ENCODE results near the gene IRGQ. TPM values are rescaled to one million over a fixed set of nuclear protein-coding genes. Genes with fewer than 3 reads are reported as not detected.

The IRGQ gene
- total RNA-seq, 1 experiment from 2014 or later = 38.1 TPM

DNA sequence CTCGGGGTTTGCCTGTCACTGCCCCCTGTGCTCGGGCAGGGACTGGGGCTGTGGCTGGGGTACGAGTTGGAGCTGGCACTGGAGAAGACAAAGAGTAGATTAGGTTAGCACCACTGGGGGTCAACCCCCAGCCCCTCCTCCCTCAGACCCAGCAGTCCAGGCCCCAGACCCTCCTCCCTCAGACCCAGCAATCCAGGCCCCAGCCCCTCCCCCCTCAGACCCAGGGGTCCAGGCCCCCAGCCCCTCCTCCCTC, 43.8 kb downstream of the IRGQ start:
- DNase-seq (ENCODE audit: low spot score) (no peak), ATAC-seq (no peak)
- Mint-ChIP-seq H3K27ac (no peak overlapping the region), H3K27me3 (ENCODE audit: low read depth) (no peaks in the 10 kb centered on the region), H3K4me3 (no peak overlapping the region), H3K36me3 (peaks cover 39% of the 10 kb centered on the region), H3K4me1 (peaks cover 7% of the 10 kb centered on the region), H3K9me3 (no peaks in the 10 kb centered on the region)
- POLR2A ChIA-PET = no interaction called here
- TF ChIP-seq MXD4 (CRISPR knock-in tag; IDR thresholded peaks at IDR 0.05; ENCODE audit: borderline replicate concordance) (no peak), ELF4 (CRISPR knock-in tag; IDR thresholded peaks at IDR 0.05; ENCODE audit: low read depth) (no peak), IRF2 (CRISPR knock-in tag; IDR thresholded peaks at IDR 0.05; ENCODE audit: borderline replicate concordance, low read depth) (no peak), FOXK1 (CRISPR knock-in tag; IDR thresholded peaks at IDR 0.05) (no peak), JAZF1 (CRISPR knock-in tag; IDR thresholded peaks at IDR 0.05) (no peak), PRRX2 (CRISPR knock-in tag; IDR thresholded peaks at IDR 0.05) (no peak), OVOL2 (CRISPR knock-in tag; IDR thresholded peaks at IDR 0.05; ENCODE audit: borderline replicate concordance) (no peak), ESRRA (CRISPR knock-in tag; IDR thresholded peaks at IDR 0.05; ENCODE audit: borderline replicate concordance) (no peak), SOX15 (CRISPR knock-in tag; IDR thresholded peaks at IDR 0.05) (no peak)
- TF ChIP-seq, protein P1, sequence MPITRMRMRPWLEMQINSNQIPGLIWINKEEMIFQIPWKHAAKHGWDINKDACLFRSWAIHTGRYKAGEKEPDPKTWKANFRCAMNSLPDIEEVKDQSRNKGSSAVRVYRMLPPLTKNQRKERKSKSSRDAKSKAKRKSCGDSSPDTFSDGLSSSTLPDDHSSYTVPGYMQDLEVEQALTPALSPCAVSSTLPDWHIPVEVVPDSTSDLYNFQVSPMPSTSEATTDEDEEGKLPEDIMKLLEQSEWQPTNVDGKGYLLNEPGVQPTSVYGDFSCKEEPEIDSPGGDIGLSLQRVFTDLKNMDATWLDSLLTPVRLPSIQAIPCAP (CRISPR knock-in tag; IDR thresholded peaks at IDR 0.05) = no peak
- TF ChIP-seq, protein P2, sequence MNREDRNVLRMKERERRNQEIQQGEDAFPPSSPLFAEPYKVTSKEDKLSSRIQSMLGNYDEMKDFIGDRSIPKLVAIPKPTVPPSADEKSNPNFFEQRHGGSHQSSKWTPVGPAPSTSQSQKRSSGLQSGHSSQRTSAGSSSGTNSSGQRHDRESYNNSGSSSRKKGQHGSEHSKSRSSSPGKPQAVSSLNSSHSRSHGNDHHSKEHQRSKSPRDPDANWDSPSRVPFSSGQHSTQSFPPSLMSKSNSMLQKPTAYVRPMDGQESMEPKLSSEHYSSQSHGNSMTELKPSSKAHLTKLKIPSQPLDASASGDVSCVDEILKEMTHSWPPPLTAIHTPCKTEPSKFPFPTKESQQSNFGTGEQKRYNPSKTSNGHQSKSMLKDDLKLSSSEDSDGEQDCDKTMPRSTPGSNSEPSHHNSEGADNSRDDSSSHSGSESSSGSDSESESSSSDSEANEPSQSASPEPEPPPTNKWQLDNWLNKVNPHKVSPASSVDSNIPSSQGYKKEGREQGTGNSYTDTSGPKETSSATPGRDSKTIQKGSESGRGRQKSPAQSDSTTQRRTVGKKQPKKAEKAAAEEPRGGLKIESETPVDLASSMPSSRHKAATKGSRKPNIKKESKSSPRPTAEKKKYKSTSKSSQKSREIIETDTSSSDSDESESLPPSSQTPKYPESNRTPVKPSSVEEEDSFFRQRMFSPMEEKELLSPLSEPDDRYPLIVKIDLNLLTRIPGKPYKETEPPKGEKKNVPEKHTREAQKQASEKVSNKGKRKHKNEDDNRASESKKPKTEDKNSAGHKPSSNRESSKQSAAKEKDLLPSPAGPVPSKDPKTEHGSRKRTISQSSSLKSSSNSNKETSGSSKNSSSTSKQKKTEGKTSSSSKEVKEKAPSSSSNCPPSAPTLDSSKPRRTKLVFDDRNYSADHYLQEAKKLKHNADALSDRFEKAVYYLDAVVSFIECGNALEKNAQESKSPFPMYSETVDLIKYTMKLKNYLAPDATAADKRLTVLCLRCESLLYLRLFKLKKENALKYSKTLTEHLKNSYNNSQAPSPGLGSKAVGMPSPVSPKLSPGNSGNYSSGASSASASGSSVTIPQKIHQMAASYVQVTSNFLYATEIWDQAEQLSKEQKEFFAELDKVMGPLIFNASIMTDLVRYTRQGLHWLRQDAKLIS (CRISPR knock-in tag; IDR thresholded peaks at IDR 0.05; ENCODE audit: borderline replicate concordance) = no peak
- TF ChIP-seq, protein P3, sequence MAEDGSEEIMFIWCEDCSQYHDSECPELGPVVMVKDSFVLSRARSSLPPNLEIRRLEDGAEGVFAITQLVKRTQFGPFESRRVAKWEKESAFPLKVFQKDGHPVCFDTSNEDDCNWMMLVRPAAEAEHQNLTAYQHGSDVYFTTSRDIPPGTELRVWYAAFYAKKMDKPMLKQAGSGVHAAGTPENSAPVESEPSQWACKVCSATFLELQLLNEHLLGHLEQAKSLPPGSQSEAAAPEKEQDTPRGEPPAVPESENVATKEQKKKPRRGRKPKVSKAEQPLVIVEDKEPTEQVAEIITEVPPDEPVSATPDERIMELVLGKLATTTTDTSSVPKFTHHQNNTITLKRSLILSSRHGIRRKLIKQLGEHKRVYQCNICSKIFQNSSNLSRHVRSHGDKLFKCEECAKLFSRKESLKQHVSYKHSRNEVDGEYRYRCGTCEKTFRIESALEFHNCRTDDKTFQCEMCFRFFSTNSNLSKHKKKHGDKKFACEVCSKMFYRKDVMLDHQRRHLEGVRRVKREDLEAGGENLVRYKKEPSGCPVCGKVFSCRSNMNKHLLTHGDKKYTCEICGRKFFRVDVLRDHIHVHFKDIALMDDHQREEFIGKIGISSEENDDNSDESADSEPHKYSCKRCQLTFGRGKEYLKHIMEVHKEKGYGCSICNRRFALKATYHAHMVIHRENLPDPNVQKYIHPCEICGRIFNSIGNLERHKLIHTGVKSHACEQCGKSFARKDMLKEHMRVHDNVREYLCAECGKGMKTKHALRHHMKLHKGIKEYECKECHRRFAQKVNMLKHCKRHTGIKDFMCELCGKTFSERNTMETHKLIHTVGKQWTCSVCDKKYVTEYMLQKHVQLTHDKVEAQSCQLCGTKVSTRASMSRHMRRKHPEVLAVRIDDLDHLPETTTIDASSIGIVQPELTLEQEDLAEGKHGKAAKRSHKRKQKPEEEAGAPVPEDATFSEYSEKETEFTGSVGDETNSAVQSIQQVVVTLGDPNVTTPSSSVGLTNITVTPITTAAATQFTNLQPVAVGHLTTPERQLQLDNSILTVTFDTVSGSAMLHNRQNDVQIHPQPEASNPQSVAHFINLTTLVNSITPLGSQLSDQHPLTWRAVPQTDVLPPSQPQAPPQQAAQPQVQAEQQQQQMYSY (CRISPR knock-in tag; IDR thresholded peaks at IDR 0.05) = no peak
- CTCF ChIA-PET = interaction anchor here (6.4 to 7.7 kb wide), 2 partner anchors 16 to 43 kb away, joined by 130 to 152 read pairs; partner anchors contain the start of genes IRGQ and ZNF576

DNA sequence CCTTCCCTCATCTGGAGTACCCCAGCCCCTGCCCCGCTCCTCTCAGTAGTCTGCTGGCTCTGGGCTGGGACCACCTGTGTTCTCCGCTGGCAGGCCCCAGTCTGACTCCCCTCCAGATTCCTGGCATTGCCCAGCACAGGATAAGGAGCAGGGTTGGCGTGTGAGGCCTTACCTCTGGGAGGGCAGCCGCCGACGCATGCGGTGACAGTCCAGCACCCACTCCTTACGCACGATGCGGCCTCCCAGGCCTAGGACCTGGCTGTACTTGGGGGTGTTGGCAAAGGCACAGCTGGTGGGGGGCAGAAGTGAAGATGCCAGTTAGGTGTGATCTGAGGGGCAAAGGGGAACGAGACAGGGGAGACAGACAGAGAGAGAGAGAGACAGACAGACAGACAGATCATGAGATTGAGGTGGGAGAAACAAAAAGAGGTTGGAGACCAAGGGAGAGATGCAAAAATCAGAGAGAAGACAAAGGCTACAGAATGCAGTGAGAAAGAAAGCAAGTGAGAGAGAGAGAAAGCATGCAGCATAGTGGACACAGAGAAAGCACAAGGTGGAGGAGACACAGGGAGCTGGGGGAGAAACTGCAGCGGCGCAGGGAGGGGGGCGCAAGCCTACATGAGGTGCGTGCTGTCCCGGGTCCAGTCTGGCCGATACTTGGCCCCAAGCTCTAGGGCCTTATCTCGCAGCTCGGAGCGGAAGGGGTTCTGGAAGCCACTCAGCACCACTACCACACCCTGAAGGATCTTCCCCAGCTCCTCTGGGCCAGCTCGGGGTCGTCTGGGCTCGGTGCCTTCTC, 44.3 kb downstream of the IRGQ start:
- H3K27ac Mint-ChIP-seq = no peak overlapping the region
- H3K27me3 Mint-ChIP-seq (ENCODE audit: low read depth) = no peaks in the 10 kb centered on the region
- H3K9me3 Mint-ChIP-seq = no peaks in the 10 kb centered on the region
- CTCF ChIA-PET = interaction anchor here (6.4 to 7.7 kb wide), 2 partner anchors 15 to 44 kb away, joined by 130 to 152 read pairs; partner anchors contain the start of genes IRGQ and ZNF576
- ATAC-seq (no peak), DNase-seq (ENCODE audit: low spot score) (no peak)
- H3K4me3 Mint-ChIP-seq = no peak overlapping the region
- H3K36me3 Mint-ChIP-seq = peaks cover 39% of the 10 kb centered on the region
- peaks cover 7% of the 10 kb centered on the region for H3K4me1 Mint-ChIP-seq
- POLR2A ChIA-PET = no interaction called here
- TF ChIP-seq ZNF263 (CRISPR knock-in tag; IDR thresholded peaks at IDR 0.05; ENCODE audit: low read depth) (no peak), FOXP1 (CRISPR knock-in tag; IDR thresholded peaks at IDR 0.05; ENCODE audit: borderline replicate concordance) (no peak), ZNF138 (CRISPR knock-in tag; conservative IDR thresholded peaks at IDR 0.05) (no peak), RORB (CRISPR knock-in tag; IDR thresholded peaks at IDR 0.05) (no peak)
- TF ChIP-seq, protein P4, sequence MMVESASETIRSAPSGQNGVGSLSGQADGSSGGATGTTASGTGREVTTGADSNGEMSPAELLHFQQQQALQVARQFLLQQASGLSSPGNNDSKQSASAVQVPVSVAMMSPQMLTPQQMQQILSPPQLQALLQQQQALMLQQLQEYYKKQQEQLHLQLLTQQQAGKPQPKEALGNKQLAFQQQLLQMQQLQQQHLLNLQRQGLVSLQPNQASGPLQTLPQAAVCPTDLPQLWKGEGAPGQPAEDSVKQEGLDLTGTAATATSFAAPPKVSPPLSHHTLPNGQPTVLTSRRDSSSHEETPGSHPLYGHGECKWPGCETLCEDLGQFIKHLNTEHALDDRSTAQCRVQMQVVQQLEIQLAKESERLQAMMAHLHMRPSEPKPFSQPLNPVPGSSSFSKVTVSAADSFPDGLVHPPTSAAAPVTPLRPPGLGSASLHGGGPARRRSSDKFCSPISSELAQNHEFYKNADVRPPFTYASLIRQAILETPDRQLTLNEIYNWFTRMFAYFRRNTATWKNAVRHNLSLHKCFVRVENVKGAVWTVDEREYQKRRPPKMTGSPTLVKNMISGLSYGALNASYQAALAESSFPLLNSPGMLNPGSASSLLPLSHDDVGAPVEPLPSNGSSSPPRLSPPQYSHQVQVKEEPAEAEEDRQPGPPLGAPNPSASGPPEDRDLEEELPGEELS (CRISPR knock-in tag; IDR thresholded peaks at IDR 0.05) = no peak
- TF ChIP-seq, protein P5, sequence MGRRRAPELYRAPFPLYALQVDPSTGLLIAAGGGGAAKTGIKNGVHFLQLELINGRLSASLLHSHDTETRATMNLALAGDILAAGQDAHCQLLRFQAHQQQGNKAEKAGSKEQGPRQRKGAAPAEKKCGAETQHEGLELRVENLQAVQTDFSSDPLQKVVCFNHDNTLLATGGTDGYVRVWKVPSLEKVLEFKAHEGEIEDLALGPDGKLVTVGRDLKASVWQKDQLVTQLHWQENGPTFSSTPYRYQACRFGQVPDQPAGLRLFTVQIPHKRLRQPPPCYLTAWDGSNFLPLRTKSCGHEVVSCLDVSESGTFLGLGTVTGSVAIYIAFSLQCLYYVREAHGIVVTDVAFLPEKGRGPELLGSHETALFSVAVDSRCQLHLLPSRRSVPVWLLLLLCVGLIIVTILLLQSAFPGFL (CRISPR knock-in tag; IDR thresholded peaks at IDR 0.05; ENCODE audit: borderline replicate concordance) = no peak
- TF ChIP-seq, protein P6, sequence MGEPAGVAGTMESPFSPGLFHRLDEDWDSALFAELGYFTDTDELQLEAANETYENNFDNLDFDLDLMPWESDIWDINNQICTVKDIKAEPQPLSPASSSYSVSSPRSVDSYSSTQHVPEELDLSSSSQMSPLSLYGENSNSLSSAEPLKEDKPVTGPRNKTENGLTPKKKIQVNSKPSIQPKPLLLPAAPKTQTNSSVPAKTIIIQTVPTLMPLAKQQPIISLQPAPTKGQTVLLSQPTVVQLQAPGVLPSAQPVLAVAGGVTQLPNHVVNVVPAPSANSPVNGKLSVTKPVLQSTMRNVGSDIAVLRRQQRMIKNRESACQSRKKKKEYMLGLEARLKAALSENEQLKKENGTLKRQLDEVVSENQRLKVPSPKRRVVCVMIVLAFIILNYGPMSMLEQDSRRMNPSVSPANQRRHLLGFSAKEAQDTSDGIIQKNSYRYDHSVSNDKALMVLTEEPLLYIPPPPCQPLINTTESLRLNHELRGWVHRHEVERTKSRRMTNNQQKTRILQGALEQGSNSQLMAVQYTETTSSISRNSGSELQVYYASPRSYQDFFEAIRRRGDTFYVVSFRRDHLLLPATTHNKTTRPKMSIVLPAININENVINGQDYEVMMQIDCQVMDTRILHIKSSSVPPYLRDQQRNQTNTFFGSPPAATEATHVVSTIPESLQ (CRISPR knock-in tag; IDR thresholded peaks at IDR 0.05) = no peak
- TF ChIP-seq, protein P7, sequence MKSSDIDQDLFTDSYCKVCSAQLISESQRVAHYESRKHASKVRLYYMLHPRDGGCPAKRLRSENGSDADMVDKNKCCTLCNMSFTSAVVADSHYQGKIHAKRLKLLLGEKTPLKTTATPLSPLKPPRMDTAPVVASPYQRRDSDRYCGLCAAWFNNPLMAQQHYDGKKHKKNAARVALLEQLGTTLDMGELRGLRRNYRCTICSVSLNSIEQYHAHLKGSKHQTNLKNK (CRISPR knock-in tag; IDR thresholded peaks at IDR 0.05) = no peak

Data from WTC11 (cell line).